AG20443 (cell line): ENCODE results near the gene CDH11.

Experiments
- DNase-seq: peaks from one replicate; pipeline ENCODE4 v3.0.0; 2012; ENCODE audit warnings: low spot score, mixed read lengths

Gene CDH11

DNA sequence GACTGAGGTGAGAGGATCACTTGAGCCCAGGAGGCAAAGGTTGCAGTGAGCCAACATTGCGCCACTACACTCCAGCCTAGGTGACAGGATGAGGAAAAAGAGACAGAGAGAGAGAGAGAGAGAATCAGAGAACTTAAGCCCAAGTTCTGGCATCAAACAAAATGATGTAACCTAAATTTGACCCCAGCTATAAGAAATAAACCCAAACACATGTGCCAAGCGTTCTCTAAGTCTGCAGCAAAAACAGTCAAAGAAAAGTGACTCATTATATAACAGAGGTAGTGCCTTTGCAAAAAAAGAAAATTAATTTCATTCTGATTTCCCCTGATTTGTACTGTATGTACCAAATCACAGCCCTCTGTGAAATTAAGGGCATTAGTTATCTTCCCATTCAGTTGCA is 89.5 kb downstream of the CDH11 start:
- no peak for DNase-seq

GRCh38 chr16:65024767-65025178 is 97.1 kb downstream of the CDH11 start:
- peak; percentile 33 for DNase-seq

DNA sequence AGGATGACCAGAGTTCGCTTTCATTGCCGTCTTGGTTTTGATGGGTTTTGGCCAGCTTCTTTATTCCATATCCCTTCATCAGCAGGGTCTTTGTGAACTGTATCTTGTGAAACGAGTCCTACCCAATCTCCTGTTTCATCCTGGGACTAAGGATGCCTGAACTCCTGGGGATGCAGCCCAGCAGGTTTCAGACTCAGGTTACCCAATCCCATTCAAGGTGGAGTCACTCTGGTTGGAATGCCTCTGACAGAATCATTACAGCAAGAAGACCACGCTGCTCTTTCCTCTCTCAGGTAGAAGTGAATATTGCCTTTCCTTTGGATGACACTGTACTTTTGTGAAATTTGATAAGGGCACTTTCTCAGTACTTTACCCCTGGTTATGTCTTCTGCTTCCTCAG is 98.1 kb downstream of the CDH11 start:
- DNase-seq: no peak

GRCh38 chr16:65021852-65022595 is 99.8 kb downstream of the CDH11 start:
- no peak for DNase-seq

GRCh38 chr16:65016754-65017153 is 105.1 kb downstream of the CDH11 start:
- DNase-seq: no peak

DNA sequence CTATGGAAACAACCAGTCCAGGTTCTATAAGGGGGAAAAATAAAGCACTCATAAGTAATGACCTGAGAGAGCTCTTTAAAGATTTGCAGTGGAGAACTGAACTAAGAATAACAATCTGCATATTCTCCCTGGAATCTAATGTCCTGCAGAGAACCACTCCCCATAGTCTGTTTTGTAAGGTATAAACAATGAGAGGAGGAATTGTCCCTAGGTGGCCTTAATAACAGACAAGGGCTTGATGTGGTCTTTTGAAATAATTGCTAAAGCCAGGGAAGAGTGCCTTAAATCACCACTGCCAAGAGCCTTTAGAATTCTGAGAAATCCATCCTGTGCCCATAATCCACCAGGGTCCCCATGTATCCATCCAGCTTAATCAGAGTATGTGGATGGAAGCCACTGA is 106.3 kb downstream of the CDH11 start:
- DNase-seq: no peak

DNA sequence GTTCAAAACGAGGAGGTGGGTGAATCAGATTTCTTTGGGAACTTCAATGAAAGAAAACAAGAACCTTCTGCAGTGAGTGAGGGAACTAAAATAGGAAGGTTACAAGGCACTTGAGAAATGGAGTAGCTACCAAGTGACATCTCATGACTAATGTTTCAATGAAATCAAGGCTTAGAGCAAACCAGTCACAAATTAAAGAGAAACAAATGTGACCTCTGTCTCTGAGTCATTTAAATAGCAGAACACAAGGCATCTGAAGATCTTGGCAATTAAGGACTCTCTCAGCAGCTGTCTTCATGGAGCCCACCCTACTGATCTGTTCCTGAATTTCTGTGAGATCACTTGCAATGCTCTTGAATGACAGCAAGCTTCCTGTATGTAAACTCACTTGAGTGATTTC is 109.5 kb downstream of the CDH11 start:
- peak; percentile 32 for DNase-seq

DNA sequence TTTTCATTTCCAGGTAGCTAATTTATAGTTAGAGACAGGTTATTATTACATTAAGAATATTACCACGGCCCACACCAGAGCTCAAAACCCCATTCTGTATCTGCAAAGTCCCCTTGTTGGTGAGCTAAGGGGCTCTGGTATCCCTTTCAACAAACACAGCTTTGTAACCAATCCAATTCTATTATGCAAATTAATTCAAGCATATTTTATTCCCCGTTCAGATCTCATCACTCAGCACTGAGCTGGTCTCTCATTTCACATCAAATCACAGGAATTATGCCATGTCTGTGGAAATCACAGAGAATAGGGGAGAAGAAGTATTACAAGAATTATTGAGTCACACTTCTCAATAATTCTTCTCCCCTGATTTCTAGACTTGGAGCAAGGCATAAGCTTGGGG is 111.7 kb downstream of the CDH11 start:
- no peak for DNase-seq

- DNase-seq: no peak
These were observed 116.2 kb downstream of the CDH11 start for GRCh38 chr16:65005696-65006095.

DNA sequence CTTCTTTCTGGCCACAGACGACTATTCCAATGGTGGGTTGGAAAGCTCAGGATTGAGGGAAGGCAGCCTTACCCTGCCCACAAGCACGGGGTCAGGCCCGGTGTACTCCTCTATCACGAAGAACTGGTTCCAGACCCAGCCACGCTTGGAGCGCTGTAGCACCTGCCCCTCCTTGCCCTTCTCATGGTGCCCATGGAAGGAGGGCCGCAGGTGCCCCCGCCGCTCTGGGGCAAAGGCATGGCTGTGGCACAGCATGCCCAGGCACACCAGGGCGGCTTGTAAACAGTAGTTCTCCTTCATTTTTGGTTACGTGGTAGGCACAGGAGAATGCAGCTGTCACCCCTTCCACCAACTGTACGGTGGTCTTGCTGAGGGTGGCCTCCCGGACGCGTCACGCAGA is 117.3 kb downstream of the CDH11 start:
- DNase-seq: no peak

GRCh38 chr16:65003621-65004020 is 118.2 kb downstream of the CDH11 start:
- DNase-seq: no peak

DNA sequence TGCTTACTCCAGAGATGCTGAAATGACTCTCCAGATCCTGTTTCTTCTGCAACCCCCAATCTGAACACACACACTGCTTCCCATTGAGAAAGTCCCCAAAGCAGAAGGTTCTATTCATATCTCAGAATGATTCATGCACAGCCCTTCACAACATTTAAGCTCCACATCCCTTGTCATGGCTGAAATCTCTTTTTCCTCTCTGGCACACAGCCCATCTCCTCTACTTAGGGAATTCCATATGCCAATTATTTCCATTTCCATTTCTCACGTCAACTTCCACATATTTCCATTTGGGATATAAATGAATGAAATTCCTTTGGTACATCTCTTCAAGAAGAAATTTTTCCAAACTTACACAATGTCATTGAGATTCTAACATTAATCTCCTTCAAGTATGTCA is 119.6 kb downstream of the CDH11 start:
- DNase-seq: peak; percentile 41

- DNase-seq: no peak
These were observed 121.2 kb downstream of the CDH11 start for GRCh38 chr16:65000654-65001053.

DNA sequence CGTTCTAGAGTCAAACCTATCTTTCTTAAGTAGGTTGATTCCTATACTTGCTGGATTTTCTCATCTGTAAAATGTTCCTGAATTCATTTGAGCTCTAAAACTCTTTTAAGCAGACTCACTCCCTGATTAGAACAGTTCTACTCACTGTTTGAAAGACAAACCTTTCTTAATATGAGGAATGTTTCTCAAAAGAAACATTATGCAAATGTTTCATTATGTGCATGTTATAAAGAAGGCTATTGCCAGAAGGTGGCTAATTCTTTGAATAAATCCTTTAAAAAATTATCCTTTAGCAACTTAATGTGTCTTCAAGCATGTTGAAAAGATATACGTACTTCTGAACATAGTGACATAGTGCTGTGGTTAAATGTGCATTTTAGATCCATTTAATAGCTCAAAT is 124.1 kb downstream of the CDH11 start:
- no peak for DNase-seq

DNA sequence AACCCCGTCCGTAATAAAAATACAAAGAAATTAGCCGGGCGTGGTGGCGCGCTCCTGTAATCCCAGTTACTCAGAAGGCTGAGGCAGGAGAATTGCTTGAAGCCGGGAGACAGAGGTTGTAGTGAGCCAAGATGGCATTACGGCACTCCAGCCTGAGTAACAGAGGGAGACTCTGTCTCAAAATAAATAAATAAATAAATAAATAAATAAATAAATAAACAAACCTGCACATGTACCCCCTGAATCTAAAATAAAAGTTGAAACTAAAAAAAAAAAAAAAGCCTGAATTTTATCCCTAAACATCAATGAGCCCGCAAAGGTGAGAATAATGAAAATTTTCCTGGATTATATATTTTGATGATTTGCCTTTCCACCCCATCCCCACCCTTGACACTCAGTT is 124.7 kb downstream of the CDH11 start:
- no peak for DNase-seq

- no peak for DNase-seq
These were observed 125.2 kb downstream of the CDH11 start for GRCh38 chr16:64996641-64997040.

GRCh38 chr16:64993464-64993863 is 128.4 kb downstream of the CDH11 start:
- DNase-seq: no peak

- peak; percentile 28 for DNase-seq
These were observed 130.9 kb downstream of the CDH11 start for GRCh38 chr16:64991001-64991400.

DNA sequence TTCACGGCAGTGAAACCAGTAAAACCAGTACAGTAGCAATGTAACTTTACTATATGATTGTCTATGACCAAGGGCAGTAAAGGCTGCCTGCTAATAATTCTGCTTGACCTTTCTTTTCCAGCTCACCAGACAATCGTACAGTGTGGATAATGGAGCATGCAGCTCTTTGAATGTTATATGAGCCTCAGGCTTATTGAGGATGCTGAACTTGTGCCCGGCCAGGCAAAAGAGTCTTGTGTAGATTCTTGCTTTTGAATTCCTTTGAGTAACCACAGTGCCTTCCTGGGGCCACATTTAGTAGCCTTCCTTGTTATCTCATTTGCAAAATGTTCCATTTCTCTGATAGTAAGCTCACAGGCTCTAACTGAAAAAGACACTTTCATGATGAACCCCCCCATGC is 131.8 kb downstream of the CDH11 start:
- no peak for DNase-seq

GRCh38 chr16:64989050-64989449 is 132.8 kb downstream of the CDH11 start:
- no peak for DNase-seq

- peak; percentile 73 for DNase-seq
These were observed 137.9 kb downstream of the CDH11 start for GRCh38 chr16:64983963-64984362.

- DNase-seq: peak; percentile 31
These were observed 138.6 kb downstream of the CDH11 start for GRCh38 chr16:64983231-64983630.

GRCh38 chr16:64982581-64982980 is 139.3 kb downstream of the CDH11 start:
- no peak for DNase-seq

- DNase-seq: no peak
These were observed 140.1 kb downstream of the CDH11 start for GRCh38 chr16:64981568-64982281.
